HEK293 (cell line): ENCODE results near the gene BRD1.

ENCODE experiments used
- CTCF ChIA-PET: fragments of 350-600 bp; formaldehyde crosslinking; extraction: SDS; loops from one replicate; lab custom pipeline; 2021; ENCODE audit warnings: antibody characterized with exemption; lab: Yijun Ruan, JAX
- POLR2A ChIA-PET: fragments of 300-600 bp; formaldehyde crosslinking; extraction: SDS; loops from one replicate; lab custom pipeline; 2020; ENCODE audit warnings: antibody characterized with exemption, inconsistent platforms; lab: Yijun Ruan, JAX
- H3K27ac ChIP-seq: fragments of 200-500 bp; sonication (Bioruptor generic); 2 replicates; pipeline ENCODE4 v1.5.1; 2014; ENCODE audit warnings: low read depth, low read length, control low read depth, inconsistent platforms; ENCODE audit errors: extremely low read depth
- H3K36me3 ChIP-seq, 2 experiments: fragments of 200-500 bp in 1 of 2; sonication (Bioruptor generic) in 1 of 2; 1 replicate in 1 of 2; 2 replicates in 1 of 2; pipeline ENCODE4 v1.5.1; 2014 to 2017; ENCODE audit warnings: inconsistent platforms in 2 of 2, low read length in 2 of 2; ENCODE audit not compliant: control insufficient read depth in 2 of 2, insufficient read depth in 1 of 2
- H3K4me1 ChIP-seq: fragments of 200-500 bp; sonication (Bioruptor generic); 2 replicates; pipeline ENCODE4 v1.5.1; 2014; ENCODE audit warnings: mild to moderate bottlenecking, low read length, inconsistent platforms; ENCODE audit not compliant: control insufficient read depth, insufficient read depth
- H3K4me3 ChIP-seq: 2 replicates; pipeline ENCODE4 v1.5.1; 2011; ENCODE audit warnings: low read depth, mild to moderate bottlenecking, control low read depth, low read length, moderate library complexity
- H3K9me3 ChIP-seq: fragments of 200-500 bp; sonication (Bioruptor generic); 2 replicates; pipeline ENCODE4 v1.5.1; 2014; ENCODE audit warnings: low read depth, low read length, inconsistent platforms; ENCODE audit not compliant: control insufficient read depth, insufficient read depth
- ATF2 ChIP-seq: fragments of 450-650 bp; formaldehyde crosslinking; IDR thresholded peaks from 2 replicates; pipeline ENCODE4 v1.5.1; 2016; ENCODE audit warnings: missing biosample characterization, missing genetic modification characterization, low read depth
- EGR2 ChIP-seq: fragments of 450-650 bp; formaldehyde crosslinking; IDR thresholded peaks from 2 replicates; pipeline ENCODE4 v1.5.1; 2016; ENCODE audit warnings: low read depth, missing biosample characterization, missing genetic modification characterization
- KLF1 ChIP-seq: fragments of 450-650 bp; formaldehyde crosslinking; IDR thresholded peaks from 2 replicates; pipeline ENCODE4 v1.5.1; 2016; ENCODE audit warnings: missing biosample characterization, missing genetic modification characterization
- KLF7 ChIP-seq: fragments of 450-650 bp; formaldehyde crosslinking; IDR thresholded peaks from 2 replicates; pipeline ENCODE4 v1.5.1; 2016; ENCODE audit warnings: missing biosample characterization, missing genetic modification characterization, borderline replicate concordance
- PATZ1 ChIP-seq: fragments of 450-650 bp; formaldehyde crosslinking; IDR thresholded peaks from 2 replicates; pipeline ENCODE4 v1.5.1; 2016; ENCODE audit warnings: missing biosample characterization, missing genetic modification characterization
- SALL2 ChIP-seq: fragments of 450-650 bp; formaldehyde crosslinking; IDR thresholded peaks from 2 replicates; pipeline ENCODE4 v1.5.0; 2017; ENCODE audit warnings: missing biosample characterization, mild to moderate bottlenecking, missing genetic modification characterization, borderline replicate concordance
- SCRT1 ChIP-seq: fragments of 450-650 bp; formaldehyde crosslinking; IDR thresholded peaks from 2 replicates; pipeline ENCODE4 v1.5.1; 2016; ENCODE audit warnings: missing biosample characterization, missing genetic modification characterization, borderline replicate concordance
- SP2 ChIP-seq: fragments of 450-650 bp; formaldehyde crosslinking; IDR thresholded peaks from 2 replicates; pipeline ENCODE4 v1.5.1; 2016; ENCODE audit warnings: missing biosample characterization, missing genetic modification characterization
- ZFHX2 ChIP-seq: fragments of 450-650 bp; formaldehyde crosslinking; conservative IDR thresholded peaks from 2 replicates; pipeline ENCODE4 v1.5.1; 2016; ENCODE audit warnings: missing biosample characterization, missing genetic modification characterization
- ZNF10 ChIP-seq: fragments of 450-650 bp; formaldehyde crosslinking; IDR thresholded peaks from 2 replicates; pipeline ENCODE4 v1.5.1; 2017; ENCODE audit warnings: missing biosample characterization, missing genetic modification characterization
- ZNF184 ChIP-seq: fragments of 450-650 bp; IDR thresholded peaks from 2 replicates; pipeline ENCODE4 v1.5.1; 2018; ENCODE audit warnings: missing biosample characterization, mild to moderate bottlenecking, missing genetic modification characterization
- ZNF23 ChIP-seq: fragments of 450-650 bp; formaldehyde crosslinking; IDR thresholded peaks from 2 replicates; pipeline ENCODE4 v1.5.1; 2016; ENCODE audit warnings: missing biosample characterization, missing genetic modification characterization, borderline replicate concordance
- ZNF341 ChIP-seq: fragments of 450-650 bp; formaldehyde crosslinking; IDR thresholded peaks from 2 replicates; pipeline ENCODE4; 2016; ENCODE audit warnings: low read depth, missing biosample characterization, missing genetic modification characterization
- ZNF362 ChIP-seq: fragments of 450-650 bp; formaldehyde crosslinking; IDR thresholded peaks from 2 replicates; pipeline ENCODE4 v1.5.1; 2016; ENCODE audit warnings: missing biosample characterization, missing genetic modification characterization
- ZNF366 ChIP-seq: fragments of 450-650 bp; formaldehyde crosslinking; conservative IDR thresholded peaks from 2 replicates; pipeline ENCODE4 v1.5.1; 2016; ENCODE audit warnings: missing biosample characterization, missing genetic modification characterization
- ZNF37A ChIP-seq: fragments of 450-650 bp; IDR thresholded peaks from 2 replicates; pipeline ENCODE4 v1.5.1; 2018; ENCODE audit warnings: missing biosample characterization, missing genetic modification characterization
- ZNF398 ChIP-seq: fragments of 450-650 bp; formaldehyde crosslinking; IDR thresholded peaks from 2 replicates; pipeline ENCODE4 v1.5.1; 2017; ENCODE audit warnings: missing biosample characterization, missing genetic modification characterization
- ZNF423 ChIP-seq: fragments of 450-650 bp; formaldehyde crosslinking; IDR thresholded peaks from 2 replicates; pipeline ENCODE4 v1.5.1; 2016; ENCODE audit warnings: missing biosample characterization, missing genetic modification characterization
- ZNF473 ChIP-seq: fragments of 450-650 bp; formaldehyde crosslinking; IDR thresholded peaks from 2 replicates; pipeline ENCODE4 v1.5.1; 2017; ENCODE audit warnings: missing biosample characterization, missing genetic modification characterization
- ZNF529 ChIP-seq: fragments of 450-650 bp; formaldehyde crosslinking; IDR thresholded peaks from 2 replicates; pipeline ENCODE4 v1.5.1; 2017; ENCODE audit warnings: missing genetic modification characterization, missing biosample characterization; ENCODE audit not compliant: insufficient replicate concordance
- ZNF571 ChIP-seq: fragments of 450-650 bp; formaldehyde crosslinking; IDR thresholded peaks from 2 replicates; pipeline ENCODE4 v1.5.0; 2017; ENCODE audit warnings: missing biosample characterization, missing genetic modification characterization
- ZNF580 ChIP-seq: fragments of 450-650 bp; formaldehyde crosslinking; IDR thresholded peaks from 2 replicates; pipeline ENCODE4 v1.5.1; 2016; ENCODE audit warnings: missing biosample characterization, missing genetic modification characterization
- ZNF596 ChIP-seq: fragments of 450-650 bp; IDR thresholded peaks from 2 replicates; pipeline ENCODE4 v1.5.0; 2018; ENCODE audit warnings: missing biosample characterization, mild to moderate bottlenecking, missing genetic modification characterization, moderate library complexity
- ZNF645 ChIP-seq: fragments of 450-650 bp; formaldehyde crosslinking; IDR thresholded peaks from 2 replicates; pipeline ENCODE4; 2016; ENCODE audit warnings: missing biosample characterization, missing genetic modification characterization
- ZNF701 ChIP-seq: fragments of 450-650 bp; formaldehyde crosslinking; IDR thresholded peaks from 2 replicates; pipeline ENCODE4 v1.5.1; 2016; ENCODE audit warnings: missing biosample characterization, missing genetic modification characterization
- ZNF776 ChIP-seq: fragments of 450-650 bp; formaldehyde crosslinking; IDR thresholded peaks from 2 replicates; pipeline ENCODE4 v1.5.0; 2017; ENCODE audit warnings: missing biosample characterization, missing genetic modification characterization, borderline replicate concordance
- ZNF777 ChIP-seq: fragments of 450-650 bp; formaldehyde crosslinking; IDR thresholded peaks from 2 replicates; pipeline ENCODE4 v1.5.1; 2017; ENCODE audit warnings: missing biosample characterization, missing genetic modification characterization, borderline replicate concordance
- ZSCAN23 ChIP-seq: fragments of 450-650 bp; formaldehyde crosslinking; IDR thresholded peaks from 2 replicates; pipeline ENCODE4 v1.5.1; 2016; ENCODE audit warnings: missing biosample characterization, missing genetic modification characterization

BRD1 gene

GRCh38 chr22:49773531-49773930, 54.1 kb downstream of the BRD1 start:
- ChIA-PET CTCF (no interaction called here), POLR2A (no interaction called here)
- H3K27ac ChIP-seq = no peak overlapping the region
- H3K36me3 ChIP-seq = peaks cover 8 to 65% of the 10 kb centered on the region in 2 experiments
- TF ChIP-seq ZNF529 (no peak), ZNF10 (tag by site-specific recombination) (no peak), ZNF362 (tag by site-specific recombination) (no peak), ZNF23 (tag by site-specific recombination) (no peak), KLF7 (tag by site-specific recombination) (no peak), ZNF645 (no peak), ZNF366 (no peak), ZNF398 (tag by site-specific recombination) (no peak), ZSCAN23 (no peak), ZNF596 (tag by site-specific recombination) (no peak), ZNF473 (tag by site-specific recombination) (no peak), ZNF776 (tag by site-specific recombination) (no peak), ZNF184 (tag by site-specific recombination) (no peak), ATF2 (tag by site-specific recombination) (no peak), SALL2 (no peak)
- no peaks in the 10 kb centered on the region for H3K9me3 ChIP-seq
- no peak overlapping the region for H3K4me3 ChIP-seq
- no peaks in the 10 kb centered on the region for H3K4me1 ChIP-seq

- no peak overlapping the region for H3K27ac ChIP-seq
- H3K9me3 ChIP-seq = no peaks in the 10 kb centered on the region
- H3K36me3 ChIP-seq = peaks cover 7 to 57% of the 10 kb centered on the region in 2 experiments
- TF ChIP-seq ZNF777 (tag by site-specific recombination) (no peak), ZNF423 (tag by site-specific recombination) (no peak), ZNF701 (tag by site-specific recombination) (no peak), EGR2 (peak; percentile 53; the same call in 1 of the 2 replicates), ZFHX2 (tag by site-specific recombination) (peak; percentile 69), ZNF341 (tag by site-specific recombination) (no peak), PATZ1 (tag by site-specific recombination) (0 out of 2 replicates have a peak, but pooled peaks have one; percentile 20), SP2 (tag by site-specific recombination) (no peak), ZNF580 (tag by site-specific recombination) (no peak), ZNF571 (no peak), KLF1 (tag by site-specific recombination) (peak; percentile 61), SCRT1 (tag by site-specific recombination) (no peak), ZNF37A (tag by site-specific recombination) (no peak)
- H3K4me1 ChIP-seq = no peaks in the 10 kb centered on the region
- ChIA-PET CTCF (interaction anchor here (0.6 kb wide), 1 partner anchor 920 kb away, joined by 3 read pairs; no protein-coding TSS in a partner anchor), POLR2A (no interaction called here)
- no peak overlapping the region for H3K4me3 ChIP-seq
These were observed 55.0 kb downstream of the BRD1 start for GRCh38 chr22:49772692-49773091.
